CD14-positive monocyte (primary cell): Measurements from ENCODE around the gene PIERCE2. TPM values are rescaled to one million over a fixed set of nuclear protein-coding genes. Genes with fewer than 3 reads are reported as not detected.
"Not testable (repeated sequence)": the region's sequence is repeated elsewhere in the genome, so short reads cannot be mapped to it uniquely, and the experiment has no call there.

Experiments
- DNase-seq, 3 donors: peaks; one replicate each; pipeline ENCODE4 v3.0.0-alpha.2; 2011 to 2022
- H2AFZ ChIP-seq: 2 replicates; pipeline ENCODE4 v1.6.0; 2012; ENCODE audit warnings: mild to moderate bottlenecking, low read depth, low read length, inconsistent platforms; ENCODE audit not compliant: insufficient read depth, poor library complexity, severe bottlenecking
- H3K27ac ChIP-seq, 2 donors: 1 replicate in 1 of 2; 2 replicates in 1 of 2; pipeline ENCODE4 v1.5.1; 2012 to 2013; ENCODE audit warnings: low read length in 2 of 2, control low read depth in 1 of 2, inconsistent platforms in 1 of 2, low read depth in 1 of 2, mild to moderate bottlenecking in 1 of 2
- H3K27me3 ChIP-seq, 2 donors: one replicate each; pipeline versions ENCODE4 v1.6.0 to v1.6.1; 2011 to 2013; ENCODE audit warnings: low read length in 2 of 2; ENCODE audit not compliant: control insufficient read depth in 2 of 2, insufficient read depth in 2 of 2
- H3K36me3 ChIP-seq, 2 donors: replicated peaks in 1 of 2; 1 replicate in 1 of 2; 2 replicates in 1 of 2; pipeline versions ENCODE4 v1.5.1 to v1.6.1; 2012 to 2013; ENCODE audit warnings: low read length in 2 of 2, control low read depth in 1 of 2, inconsistent platforms in 1 of 2, mild to moderate bottlenecking in 1 of 2; ENCODE audit not compliant: insufficient read depth in 2 of 2, control insufficient read depth in 1 of 2
- H3K4me1 ChIP-seq, 2 donors: 1 replicate in 1 of 2; 2 replicates in 1 of 2; pipeline versions ENCODE4 v1.5.1 to v1.6.1; 2012 to 2013; ENCODE audit warnings: low read length in 2 of 2, control low read depth in 1 of 2, inconsistent platforms in 1 of 2, mild to moderate bottlenecking in 1 of 2, moderate library complexity in 1 of 2; ENCODE audit not compliant: insufficient read depth in 2 of 2, control insufficient read depth in 1 of 2
- H3K4me2 ChIP-seq: replicated peaks from 2 replicates; pipeline ENCODE3; 2012; ENCODE audit warnings: low read length, moderate library complexity, mild to moderate bottlenecking; ENCODE audit not compliant: poor library complexity, severe bottlenecking; ENCODE audit errors: extremely low read depth
- H3K4me3 ChIP-seq, 3 experiments: fragments of 200-600 bp in 1 of 3; sonication (generic) in 1 of 3; replicated peaks in 1 of 3; 1 replicate in 2 of 3; 2 replicates in 1 of 3; pipeline ENCODE4 v1.5.1; 2011 to 2013; ENCODE audit warnings: low read length in 3 of 3, mild to moderate bottlenecking in 3 of 3, control low read depth in 2 of 3, low read depth in 2 of 3, inconsistent platforms in 1 of 3, moderate library complexity in 1 of 3
- H3K79me2 ChIP-seq: 2 replicates; pipeline ENCODE4 v1.6.0; 2012; ENCODE audit warnings: mild to moderate bottlenecking, control low read depth, inconsistent platforms, low read length, moderate library complexity; ENCODE audit not compliant: insufficient read depth
- H3K9ac ChIP-seq: 2 replicates; pipeline ENCODE4 v1.6.0; 2017; ENCODE audit warnings: low read length, mild to moderate bottlenecking; ENCODE audit not compliant: insufficient read depth, poor library complexity, severe bottlenecking
- H3K9me3 ChIP-seq, 2 donors: replicated peaks in 1 of 2; 1 replicate in 1 of 2; 2 replicates in 1 of 2; pipeline versions ENCODE4 v1.5.1 to v1.6.1; 2012 to 2013; ENCODE audit warnings: low read length in 2 of 2, control low read depth in 1 of 2; ENCODE audit not compliant: control insufficient read depth in 1 of 2, insufficient read depth in 1 of 2
- H4K20me1 ChIP-seq: 2 replicates; pipeline ENCODE4 v1.6.0; 2012; ENCODE audit warnings: mild to moderate bottlenecking, low read length, control low read depth, moderate library complexity; ENCODE audit not compliant: insufficient read depth
- H3K27ac Mint-ChIP-seq, 7 donors: one replicate each; pipeline ENCODE4 v1.8.0; 2020; ENCODE audit warnings: mild to moderate bottlenecking in 7 of 7, mixed read lengths in 7 of 7, moderate library complexity in 6 of 7, inconsistent platforms in 2 of 7
- H3K27me3 Mint-ChIP-seq, 3 donors: one replicate each; pipeline ENCODE4 v1.8.0; 2021 to 2022; ENCODE audit warnings: low read depth in 3 of 3, mild to moderate bottlenecking in 3 of 3, mixed read lengths in 3 of 3, moderate library complexity in 3 of 3, inconsistent platforms in 1 of 3
- H3K36me3 Mint-ChIP-seq, 2 donors: one replicate each; pipeline ENCODE4 v1.8.0; 2020; ENCODE audit warnings: mixed read lengths in 2 of 2, inconsistent platforms in 1 of 2, mild to moderate bottlenecking in 1 of 2
- H3K4me1 Mint-ChIP-seq: one replicate; pipeline ENCODE4 v1.8.0; 2020; ENCODE audit warnings: mild to moderate bottlenecking, mixed read lengths
- H3K4me3 Mint-ChIP-seq, 2 donors: one replicate each; pipeline ENCODE4 v1.8.0; 2020; ENCODE audit warnings: mild to moderate bottlenecking in 2 of 2, mixed read lengths in 2 of 2, moderate library complexity in 1 of 2
- H3K9me3 Mint-ChIP-seq, 7 donors: one replicate each; pipeline ENCODE4 v1.8.0; 2020 to 2022; ENCODE audit warnings: mixed read lengths in 7 of 7, mild to moderate bottlenecking in 6 of 7, moderate library complexity in 6 of 7, inconsistent platforms in 2 of 7
- WGBS: methylation state at CpG from one replicate; pipeline ENCODE4 v1.1.5; 2013; ENCODE audit warnings: missing lambda C conversion rate; ENCODE audit not compliant: insufficient coverage; 5-methylcytosine and 5-hydroxymethylcytosine counted together
- intact Hi-C, 2 donors: fragments of 100-400 bp; cut with micrococcal nuclease; formaldehyde crosslinking; loops; one replicate each; pipeline versions ENCODE4 v1.15.0 to v1.15.1; 2023
- polyA plus RNA-seq, 3 donors: library from polyadenylated mRNA; depleted of rRNA in 1 of 3; unstranded in 2 of 3; stranded (reverse) in 1 of 3; fragments of 300-500 nt in 2 of 3; fragments of >200 nt in 1 of 3; fragmentation: Illumina TruSeq in 2 of 3; gene quantifications; 1 replicate in 2 of 3; 2 replicates in 1 of 3; pipeline ENCODE4 v1.2.3, GENCODE V29; 2012 to 2021
- TF ChIP-seq, protein P1 (sequence below): fragments of 200-600 bp; IDR thresholded peaks from one replicate; pipeline ENCODE4 v1.8.0; 2022; ENCODE audit warnings: antibody characterized with exemption, mild to moderate bottlenecking

PIERCE2 gene
- polyA plus RNA-seq, 3 donors: 0.13 to 1.3 (median 0.61) TPM

DNA sequence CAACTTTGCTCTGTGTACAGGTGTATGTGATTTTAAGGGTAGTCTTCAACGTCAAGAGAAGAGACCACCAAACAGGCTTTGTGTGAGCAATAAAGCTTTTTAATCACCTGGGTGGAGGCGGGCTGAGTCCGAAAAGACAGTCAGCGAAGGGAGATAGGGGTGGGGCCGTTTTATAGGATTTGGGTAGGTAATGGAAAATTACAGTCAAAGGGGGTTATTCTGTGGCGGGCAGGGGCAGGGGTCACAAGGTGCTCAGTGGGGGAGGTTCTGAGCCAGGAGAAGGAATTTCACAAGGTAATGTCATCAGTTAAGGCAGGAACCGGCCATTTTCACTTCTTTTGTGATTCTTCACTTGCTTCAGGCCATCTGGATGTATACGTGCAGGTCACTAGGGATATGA is 9.4 kb downstream of the PIERCE2 start:
- H3K4me2 ChIP-seq, H3K36me3 ChIP-seq, H3K27me3 ChIP-seq, intact Hi-C loops, H3K9me3 Mint-ChIP-seq, H3K4me3 Mint-ChIP-seq, H3K27ac ChIP-seq, H4K20me1 ChIP-seq, DNase-seq, H3K36me3 Mint-ChIP-seq, H3K9me3 ChIP-seq, H2AFZ ChIP-seq, H3K27me3 Mint-ChIP-seq, H3K79me2 ChIP-seq, H3K4me3 ChIP-seq, H3K9ac ChIP-seq: not testable (repeated sequence)
- WGBS: 90% methylated on average over 5 of the region's 8 CpGs
- H3K27ac Mint-ChIP-seq: peak overlapping the region in 2 of 7 donors; percentile 3 to 30
- H3K4me1 Mint-ChIP-seq: peaks cover 19% of the 10 kb centered on the region
- peaks cover 12 to 18% of the 10 kb centered on the region in 2 donors for H3K4me1 ChIP-seq

DNA sequence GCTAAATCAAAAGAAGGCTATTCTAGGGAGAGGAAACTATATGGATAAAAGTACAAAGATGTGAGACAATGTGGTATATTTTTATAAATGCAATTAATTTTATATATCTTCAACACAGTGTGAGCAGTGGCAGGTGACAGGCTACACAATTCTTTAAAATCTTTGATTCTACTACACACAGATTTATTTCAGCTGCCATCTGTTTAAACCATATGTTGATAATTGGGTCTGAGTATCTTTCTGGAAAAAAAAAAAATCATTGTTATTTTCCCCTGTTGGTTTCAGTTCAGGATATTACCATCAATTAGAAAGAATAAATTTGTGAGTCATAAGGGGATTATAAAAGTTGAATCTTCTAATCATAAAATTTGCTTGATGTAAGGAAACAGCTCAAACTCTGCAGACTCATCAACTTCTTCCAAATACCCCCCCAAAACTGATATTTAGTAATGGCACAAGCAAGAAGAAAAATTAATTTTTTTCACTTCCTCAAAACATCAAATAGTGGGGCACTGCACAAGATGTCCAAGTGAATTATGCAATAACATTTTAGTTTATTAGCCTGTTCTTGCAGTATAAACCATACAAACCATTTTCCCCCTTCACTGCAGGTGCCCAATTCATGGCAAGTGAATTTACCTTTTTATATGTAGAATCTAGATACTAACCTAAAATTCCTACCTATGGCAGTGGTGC is 12.0 kb downstream of the PIERCE2 start:
- intact Hi-C loops: loop anchor here in 1 of 2 donors (10.0 kb wide), 2 partner anchors 46 to 206 kb away; no protein-coding TSS in a partner anchor
- Mint-ChIP-seq H3K27me3 (no peaks in the 10 kb centered on the region), H3K4me1 (peaks cover 19% of the 10 kb centered on the region), H3K4me3 (no peak overlapping the region), H3K27ac (peak overlapping the region in 4 of 7 donors; percentile 23 to 61 (median 48)), H3K9me3 (peaks cover 0 to 10% (median 3%) of the 10 kb centered on the region in 7 donors), H3K36me3 (peaks cover 0 to 4% of the 10 kb centered on the region in 2 donors)
- H3K4me1 ChIP-seq: peaks cover 12 to 18% of the 10 kb centered on the region in 2 donors
- no peak overlapping the region for H2AFZ ChIP-seq
- H3K27me3 ChIP-seq: no peaks in the 10 kb centered on the region
- no peak overlapping the region for H3K9ac ChIP-seq
- no peaks in the 10 kb centered on the region for H3K36me3 ChIP-seq
- no peak overlapping the region for H3K4me3 ChIP-seq
- H4K20me1 ChIP-seq: no peaks in the 10 kb centered on the region
- H3K9me3 ChIP-seq: no peaks in the 10 kb centered on the region
- peak in 2 of 3 donors; percentile 43 to 49 for DNase-seq
- no peaks in the 10 kb centered on the region for H3K79me2 ChIP-seq
- TF ChIP-seq, protein P1, sequence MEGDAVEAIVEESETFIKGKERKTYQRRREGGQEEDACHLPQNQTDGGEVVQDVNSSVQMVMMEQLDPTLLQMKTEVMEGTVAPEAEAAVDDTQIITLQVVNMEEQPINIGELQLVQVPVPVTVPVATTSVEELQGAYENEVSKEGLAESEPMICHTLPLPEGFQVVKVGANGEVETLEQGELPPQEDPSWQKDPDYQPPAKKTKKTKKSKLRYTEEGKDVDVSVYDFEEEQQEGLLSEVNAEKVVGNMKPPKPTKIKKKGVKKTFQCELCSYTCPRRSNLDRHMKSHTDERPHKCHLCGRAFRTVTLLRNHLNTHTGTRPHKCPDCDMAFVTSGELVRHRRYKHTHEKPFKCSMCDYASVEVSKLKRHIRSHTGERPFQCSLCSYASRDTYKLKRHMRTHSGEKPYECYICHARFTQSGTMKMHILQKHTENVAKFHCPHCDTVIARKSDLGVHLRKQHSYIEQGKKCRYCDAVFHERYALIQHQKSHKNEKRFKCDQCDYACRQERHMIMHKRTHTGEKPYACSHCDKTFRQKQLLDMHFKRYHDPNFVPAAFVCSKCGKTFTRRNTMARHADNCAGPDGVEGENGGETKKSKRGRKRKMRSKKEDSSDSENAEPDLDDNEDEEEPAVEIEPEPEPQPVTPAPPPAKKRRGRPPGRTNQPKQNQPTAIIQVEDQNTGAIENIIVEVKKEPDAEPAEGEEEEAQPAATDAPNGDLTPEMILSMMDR: no peak
- peak overlapping the region; percentile 11 for H3K4me2 ChIP-seq
- H3K27ac ChIP-seq: no peak overlapping the region
